ENCODE results near the gene YPEL1. TPM values are rescaled to one million over a fixed set of nuclear protein-coding genes. Genes with fewer than 3 reads are reported as not detected.

Gene YPEL1
- total RNA-seq, 1 experiment from 2014 or later = 0.07 TPM

DNA sequence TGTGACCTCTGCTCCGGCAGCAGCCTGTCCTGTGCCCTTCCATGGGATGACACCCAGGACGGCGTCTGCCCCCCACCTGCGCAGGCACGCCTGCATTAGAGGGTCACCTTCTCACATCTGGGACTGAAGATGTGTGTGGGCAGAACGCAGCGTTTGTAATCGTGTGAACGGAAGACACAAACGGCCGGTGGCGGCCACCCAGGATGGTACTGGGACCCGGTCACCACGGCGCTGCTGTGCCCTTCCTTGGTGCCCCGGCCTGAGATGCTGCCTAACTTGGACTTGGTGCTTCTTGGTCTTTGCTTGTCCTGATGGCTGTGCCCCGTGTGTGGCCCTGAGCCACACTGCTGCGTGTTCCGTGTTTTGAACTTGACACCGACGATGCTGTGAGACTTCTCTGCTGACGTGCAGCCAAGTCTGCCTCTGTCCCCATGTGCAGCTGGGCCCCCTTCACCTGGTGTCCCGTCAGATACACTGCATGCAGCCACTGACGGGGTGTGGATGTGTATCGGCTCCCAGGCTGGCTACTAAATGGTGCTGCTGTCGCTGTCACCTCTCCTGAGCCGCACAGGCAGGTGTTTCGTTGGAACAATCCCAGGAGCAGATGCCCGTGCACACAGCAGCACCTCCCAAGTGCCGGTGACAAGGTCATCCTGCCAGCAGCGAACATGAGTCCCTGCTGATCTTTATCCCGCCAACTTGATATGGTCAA, 21.4 kb downstream of the YPEL1 start:
- Mint-ChIP-seq H3K4me1 (ENCODE audit: insufficient read depth, unreplicated experiment) (peaks cover 26% of the 10 kb centered on the region), H3K36me3 (ENCODE audit: insufficient read depth, unreplicated experiment) (no peaks in the 10 kb centered on the region), H3K27ac (ENCODE audit: low read depth, unreplicated experiment) (no peak overlapping the region), H3K27me3 (ENCODE audit: insufficient read depth, unreplicated experiment) (no peaks in the 10 kb centered on the region), H3K9me3 (ENCODE audit: unreplicated experiment) (no peaks in the 10 kb centered on the region), H3K4me3 (ENCODE audit: unreplicated experiment) (no peak overlapping the region)
- DNase-seq (ENCODE audit: unreplicated experiment) = no peak
- ChIA-PET CTCF (interaction anchor here (0.6 to 1.5 kb wide), 7 partner anchors 10 to 253 kb away, joined by 3 to 5 read pairs (median 4); no protein-coding TSS in a partner anchor), POLR2A (no interaction called here)
- TF ChIP-seq, protein P1, sequence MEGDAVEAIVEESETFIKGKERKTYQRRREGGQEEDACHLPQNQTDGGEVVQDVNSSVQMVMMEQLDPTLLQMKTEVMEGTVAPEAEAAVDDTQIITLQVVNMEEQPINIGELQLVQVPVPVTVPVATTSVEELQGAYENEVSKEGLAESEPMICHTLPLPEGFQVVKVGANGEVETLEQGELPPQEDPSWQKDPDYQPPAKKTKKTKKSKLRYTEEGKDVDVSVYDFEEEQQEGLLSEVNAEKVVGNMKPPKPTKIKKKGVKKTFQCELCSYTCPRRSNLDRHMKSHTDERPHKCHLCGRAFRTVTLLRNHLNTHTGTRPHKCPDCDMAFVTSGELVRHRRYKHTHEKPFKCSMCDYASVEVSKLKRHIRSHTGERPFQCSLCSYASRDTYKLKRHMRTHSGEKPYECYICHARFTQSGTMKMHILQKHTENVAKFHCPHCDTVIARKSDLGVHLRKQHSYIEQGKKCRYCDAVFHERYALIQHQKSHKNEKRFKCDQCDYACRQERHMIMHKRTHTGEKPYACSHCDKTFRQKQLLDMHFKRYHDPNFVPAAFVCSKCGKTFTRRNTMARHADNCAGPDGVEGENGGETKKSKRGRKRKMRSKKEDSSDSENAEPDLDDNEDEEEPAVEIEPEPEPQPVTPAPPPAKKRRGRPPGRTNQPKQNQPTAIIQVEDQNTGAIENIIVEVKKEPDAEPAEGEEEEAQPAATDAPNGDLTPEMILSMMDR (IDR thresholded peaks at IDR 0.05; ENCODE audit: unreplicated experiment) = no peak
- no TSS peak for BruUV-seq (replicated peaks)
- intact Hi-C loops (cut with micrococcal nuclease) = loop anchor here (5.0 to 10.0 kb wide), 2 partner anchors 223 to 331 kb away; no protein-coding TSS in a partner anchor

DNA sequence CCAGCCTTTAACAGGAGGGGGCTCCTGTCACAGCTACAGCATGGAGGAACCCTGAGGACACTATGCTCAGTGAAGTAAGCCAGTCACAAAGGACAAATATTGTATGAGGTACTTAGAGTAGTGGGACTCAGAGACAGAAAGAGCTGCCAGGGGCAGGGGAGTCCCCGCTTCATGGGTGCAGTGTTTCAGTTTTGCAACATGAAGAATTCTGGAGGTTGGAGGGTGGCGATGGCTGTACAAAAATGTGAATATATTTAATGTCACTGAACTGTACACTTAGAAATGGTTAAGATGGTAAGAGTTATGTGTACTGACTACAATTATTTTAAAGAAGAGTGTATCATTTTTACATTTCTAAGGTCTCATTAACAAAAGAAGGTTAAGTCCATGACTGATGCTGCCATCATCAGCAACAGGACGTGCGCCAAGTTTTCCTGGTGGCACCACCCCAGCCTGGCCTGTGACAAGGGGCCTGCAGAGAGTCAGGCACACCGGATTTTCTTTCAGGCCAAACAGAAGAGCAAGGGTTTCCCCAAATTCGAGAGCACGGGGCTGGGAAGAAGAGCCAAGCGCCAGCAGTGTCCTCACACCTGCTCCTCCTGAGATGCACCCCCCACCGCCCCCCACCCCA, 22.1 kb downstream of the YPEL1 start:
- no peaks in the 10 kb centered on the region for H3K36me3 Mint-ChIP-seq (ENCODE audit: insufficient read depth, unreplicated experiment)
- no peaks in the 10 kb centered on the region for H3K9me3 Mint-ChIP-seq (ENCODE audit: unreplicated experiment)
- H3K27me3 Mint-ChIP-seq (ENCODE audit: insufficient read depth, unreplicated experiment) = no peaks in the 10 kb centered on the region
- TF ChIP-seq, protein P1 (IDR thresholded peaks at IDR 0.05; ENCODE audit: unreplicated experiment) = no peak
- POLR2A ChIA-PET = no interaction called here
- no peak for DNase-seq (ENCODE audit: unreplicated experiment)
- H3K4me1 Mint-ChIP-seq (ENCODE audit: insufficient read depth, unreplicated experiment) = peaks cover 26% of the 10 kb centered on the region
- no TSS peak for BruUV-seq (replicated peaks)
- intact Hi-C loops (cut with micrococcal nuclease) = loop anchor here (1.0 to 10.0 kb wide), 3 partner anchors 224 to 331 kb away; partner anchors contain the start of gene PPM1F
- CTCF ChIA-PET = interaction anchor here (0.6 to 1.1 kb wide), 8 partner anchors 9 to 253 kb away, joined by 3 to 5 read pairs (median 4); partner anchors contain the start of gene PPM1F
- H3K27ac Mint-ChIP-seq (ENCODE audit: low read depth, unreplicated experiment) = no peak overlapping the region
- H3K4me3 Mint-ChIP-seq (ENCODE audit: unreplicated experiment) = no peak overlapping the region

- H3K9me3 Mint-ChIP-seq (ENCODE audit: unreplicated experiment) = no peaks in the 10 kb centered on the region
- peak; percentile 78 for DNase-seq (ENCODE audit: unreplicated experiment)
- no peaks in the 10 kb centered on the region for H3K27me3 Mint-ChIP-seq (ENCODE audit: insufficient read depth, unreplicated experiment)
- peaks cover 26% of the 10 kb centered on the region for H3K4me1 Mint-ChIP-seq (ENCODE audit: insufficient read depth, unreplicated experiment)
- TF ChIP-seq, protein P1 (IDR thresholded peaks at IDR 0.05; ENCODE audit: unreplicated experiment) = peak; percentile 75
- no peak overlapping the region for H3K27ac Mint-ChIP-seq (ENCODE audit: low read depth, unreplicated experiment)
- intact Hi-C loops (cut with micrococcal nuclease) = loop anchor here (1.0 to 10.0 kb wide), 3 partner anchors 224 to 332 kb away; partner anchors contain the start of gene PPM1F
- POLR2A ChIA-PET = no interaction called here
- peak overlapping the region; percentile 39 for H3K4me3 Mint-ChIP-seq (ENCODE audit: unreplicated experiment)
- CTCF ChIA-PET = interaction anchor here (0.7 to 1.1 kb wide), 6 partner anchors 13 to 254 kb away, joined by 3 to 5 read pairs (median 4); partner anchors contain the start of gene PPM1F
- no TSS peak for BruUV-seq (replicated peaks)
- no peaks in the 10 kb centered on the region for H3K36me3 Mint-ChIP-seq (ENCODE audit: insufficient read depth, unreplicated experiment)
Measured at GRCh38 chr22:21712751-21713427, 22.7 kb downstream of the YPEL1 start.

- Mint-ChIP-seq H3K4me3 (ENCODE audit: unreplicated experiment) (no peak overlapping the region), H3K4me1 (ENCODE audit: insufficient read depth, unreplicated experiment) (peaks cover 20% of the 10 kb centered on the region), H3K9me3 (ENCODE audit: unreplicated experiment) (no peaks in the 10 kb centered on the region), H3K36me3 (ENCODE audit: insufficient read depth, unreplicated experiment) (no peaks in the 10 kb centered on the region), H3K27me3 (ENCODE audit: insufficient read depth, unreplicated experiment) (no peaks in the 10 kb centered on the region), H3K27ac (ENCODE audit: low read depth, unreplicated experiment) (no peak overlapping the region)
- CTCF ChIA-PET = interaction anchor here (1.4 kb wide), 1 partner anchor 241 kb away, joined by 3 read pairs; no protein-coding TSS in a partner anchor
- intact Hi-C loops (cut with micrococcal nuclease) = loop anchor here (5.0 to 10.0 kb wide), 2 partner anchors 225 to 333 kb away; no protein-coding TSS in a partner anchor
- POLR2A ChIA-PET = no interaction called here
- no peak for DNase-seq (ENCODE audit: unreplicated experiment)
- no TSS peak for BruUV-seq (replicated peaks)
- TF ChIP-seq, protein P1 (IDR thresholded peaks at IDR 0.05; ENCODE audit: unreplicated experiment) = no peak
Measured at GRCh38 chr22:21711851-21712250, 23.7 kb downstream of the YPEL1 start.

All from MCF 10A (cell line).